Measurements from ENCODE around the gene NANOS1. TPM values are rescaled to one million over a fixed set of nuclear protein-coding genes. Genes with fewer than 3 reads are reported as not detected.
"Not testable (repeated sequence)": the region's sequence is repeated elsewhere in the genome, so short reads cannot be mapped to it uniquely, and the experiment has no call there.

Gene NANOS1
- polyA plus RNA-seq, 3 donors from 2014 or later = 0.12 to 0.24 TPM; not detected in 1

DNA sequence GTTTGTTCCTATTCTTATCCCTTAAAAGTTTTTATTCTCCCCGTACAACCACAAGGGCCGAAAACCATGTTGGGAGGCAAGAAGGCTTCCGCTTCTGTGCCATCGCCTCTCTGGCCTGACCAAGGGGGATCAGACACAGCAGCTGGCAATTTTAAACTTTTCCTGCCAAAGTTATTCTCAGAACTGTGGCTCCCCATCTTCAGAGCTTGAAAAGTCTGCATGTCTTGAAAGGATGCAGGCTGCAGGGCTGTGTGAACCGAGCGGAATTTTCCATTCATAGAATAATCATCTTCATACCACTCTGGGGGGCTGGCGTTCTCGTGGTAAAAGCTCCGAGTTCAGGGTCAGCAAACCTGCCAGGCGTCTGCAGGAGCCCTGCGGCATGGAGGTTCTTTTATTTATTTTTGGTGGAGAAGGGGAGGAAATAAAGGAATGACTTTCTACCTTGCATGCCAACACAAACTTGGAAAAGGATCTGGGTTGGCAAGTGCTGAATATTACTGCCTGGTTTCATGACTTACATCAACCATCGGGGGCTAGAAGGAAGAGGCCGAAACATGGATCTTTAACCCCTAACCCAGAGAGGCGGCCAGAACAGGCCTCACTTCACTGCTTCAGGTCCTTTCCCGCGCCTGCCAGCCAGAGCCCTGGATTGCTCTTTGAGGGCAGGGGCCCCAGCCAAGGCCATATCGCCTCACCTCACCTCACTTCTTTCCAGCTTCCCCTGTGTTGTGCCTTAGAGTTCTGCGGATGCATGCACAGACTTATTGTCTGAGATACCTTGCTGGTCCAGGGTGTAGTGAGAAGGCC is 3.0 kb upstream of the NANOS1 start:
- DNase-seq = no peak
- Mint-ChIP-seq H3K9me3 (no peaks in the 10 kb centered on the region), H3K27ac (peak overlapping the region in 1 of 6 donors; percentile 40), H3K27me3 (ENCODE audit: low read depth in 3 of 3) (peaks cover 0 to 5% (median 3%) of the 10 kb centered on the region in 3 donors), H3K4me3 (peak overlapping the region in 1 of 5 donors; percentile 11), H3K36me3 (no peaks in the 10 kb centered on the region), H3K4me1 (peaks cover 8 to 9% of the 10 kb centered on the region in 2 donors)

DNA sequence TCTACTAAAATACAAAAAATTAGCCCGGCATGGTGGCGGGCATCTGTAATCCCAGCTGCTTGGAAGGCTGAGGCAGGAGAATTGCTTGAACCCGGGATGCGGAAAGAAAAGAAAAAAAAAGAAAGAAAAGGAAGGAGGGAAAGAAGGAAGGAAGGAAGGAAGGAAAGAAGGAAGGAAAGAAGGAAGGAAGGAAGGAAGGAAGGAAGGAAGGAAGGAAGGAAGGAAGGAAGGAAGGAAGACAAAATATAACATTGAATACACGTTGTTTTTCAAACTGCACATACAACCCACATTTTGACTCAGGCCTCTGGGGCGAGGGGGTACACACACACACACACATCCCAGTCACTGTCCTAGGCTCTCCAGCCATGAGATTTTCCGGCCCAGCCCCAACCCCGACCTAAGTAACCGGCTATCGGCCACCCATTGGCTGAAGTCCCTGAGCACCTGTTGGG is 1.0 kb upstream of the NANOS1 start:
- not testable (repeated sequence) for H3K27me3 Mint-ChIP-seq (ENCODE audit: low read depth in 3 of 3); DNase-seq; H3K9me3 Mint-ChIP-seq; H3K36me3 Mint-ChIP-seq
- peaks cover 8 to 19% of the 10 kb centered on the region in 2 donors for H3K4me1 Mint-ChIP-seq
- H3K27ac Mint-ChIP-seq = peak overlapping the region in 1 of 6 donors; percentile 68
- peak overlapping the region; percentile 74 to 84 (median 78) for H3K4me3 Mint-ChIP-seq

DNA sequence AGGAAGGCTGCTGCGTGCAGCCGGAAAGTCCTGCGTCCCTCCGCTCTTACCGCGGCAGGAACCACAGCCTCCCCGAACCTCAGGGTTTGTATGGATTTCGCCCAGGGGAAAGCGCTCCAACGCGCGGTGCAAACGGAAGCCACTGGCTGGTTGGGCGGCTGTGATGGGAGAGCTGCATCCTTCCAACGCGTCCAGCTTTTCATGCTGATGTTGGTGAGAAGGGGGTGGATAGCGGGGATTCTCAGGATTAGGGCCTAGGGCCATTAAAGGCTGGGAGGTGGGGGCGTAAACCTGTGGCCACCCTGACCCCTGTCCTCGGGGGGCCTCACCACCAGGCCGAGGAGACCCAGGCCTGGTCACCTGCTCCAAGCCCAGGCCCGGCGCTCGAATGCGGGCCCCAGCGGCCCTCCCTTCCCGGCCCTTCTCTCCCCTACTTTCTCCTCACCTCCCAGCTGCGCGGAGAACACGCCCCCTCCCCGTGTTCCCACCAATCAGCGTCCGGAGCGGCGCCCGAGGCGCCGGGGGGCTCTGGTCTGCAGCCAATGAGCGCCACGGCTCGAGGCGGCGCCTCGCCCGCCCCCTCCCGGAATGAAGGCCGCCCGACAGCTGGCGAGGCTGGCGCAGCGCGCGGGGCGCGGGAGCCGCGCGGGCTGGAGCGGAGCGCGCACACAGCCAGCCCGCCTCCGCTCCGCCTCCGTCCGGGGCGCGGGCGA is 458 bp upstream of the NANOS1 start:
- peak overlapping the region; percentile 74 to 84 (median 78) for H3K4me3 Mint-ChIP-seq
- no peaks in the 10 kb centered on the region for H3K9me3 Mint-ChIP-seq
- peaks cover 8 to 19% of the 10 kb centered on the region in 2 donors for H3K4me1 Mint-ChIP-seq
- peak; percentile 82 to 85 (median 82) for DNase-seq
- H3K36me3 Mint-ChIP-seq = peaks cover 0 to 12% (median 7%) of the 10 kb centered on the region in 3 donors
- peak overlapping the region in 1 of 6 donors; percentile 32 for H3K27ac Mint-ChIP-seq
- peaks cover 0 to 5% (median 4%) of the 10 kb centered on the region in 3 donors for H3K27me3 Mint-ChIP-seq (ENCODE audit: low read depth in 3 of 3)

DNA sequence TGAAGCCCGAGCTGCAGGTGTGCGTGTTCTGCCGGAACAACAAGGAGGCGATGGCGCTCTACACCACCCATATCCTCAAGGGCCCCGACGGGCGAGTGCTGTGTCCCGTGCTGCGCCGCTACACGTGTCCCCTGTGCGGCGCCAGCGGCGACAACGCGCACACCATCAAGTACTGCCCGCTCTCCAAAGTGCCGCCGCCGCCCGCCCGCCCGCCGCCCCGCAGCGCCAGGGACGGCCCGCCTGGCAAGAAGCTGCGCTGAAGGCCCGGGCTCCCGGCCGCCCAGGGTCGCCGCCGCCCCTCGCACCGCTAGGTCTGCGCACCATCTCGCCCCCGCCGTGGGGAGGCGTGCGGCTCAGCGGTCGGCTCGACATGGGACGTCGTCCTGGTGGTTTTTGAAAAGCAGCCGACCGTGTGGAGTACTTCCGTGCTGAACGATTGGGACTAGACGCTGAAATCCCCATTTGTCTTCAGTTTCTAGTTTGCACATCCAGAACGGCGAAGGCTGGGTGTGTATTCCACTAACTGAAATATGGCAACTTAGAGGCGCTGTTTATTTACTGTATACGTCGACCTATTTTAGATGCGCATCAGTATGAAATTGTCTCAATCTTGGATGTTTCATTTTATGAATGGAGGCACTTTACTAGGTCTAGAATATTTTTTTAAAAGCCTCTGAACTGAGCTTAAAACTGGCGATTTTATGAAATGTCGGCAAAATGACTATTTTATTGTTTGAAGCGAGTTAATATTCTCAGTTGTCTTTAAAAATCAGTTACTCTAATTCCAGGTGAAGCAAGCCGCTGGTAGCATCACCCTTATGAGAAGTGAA is 1.1 kb downstream of the NANOS1 start:
- Mint-ChIP-seq H3K4me3 (peak overlapping the region; percentile 73 to 80 (median 76)), H3K27ac (peak overlapping the region in 1 of 6 donors; percentile 46), H3K27me3 (ENCODE audit: low read depth in 3 of 3) (peaks cover 0 to 5% (median 4%) of the 10 kb centered on the region in 3 donors), H3K4me1 (peaks cover 8 to 19% of the 10 kb centered on the region in 2 donors), H3K9me3 (no peaks in the 10 kb centered on the region), H3K36me3 (peaks cover 0 to 16% (median 15%) of the 10 kb centered on the region in 3 donors)
- peak; percentile 19 to 40 (median 28) for DNase-seq

DNA sequence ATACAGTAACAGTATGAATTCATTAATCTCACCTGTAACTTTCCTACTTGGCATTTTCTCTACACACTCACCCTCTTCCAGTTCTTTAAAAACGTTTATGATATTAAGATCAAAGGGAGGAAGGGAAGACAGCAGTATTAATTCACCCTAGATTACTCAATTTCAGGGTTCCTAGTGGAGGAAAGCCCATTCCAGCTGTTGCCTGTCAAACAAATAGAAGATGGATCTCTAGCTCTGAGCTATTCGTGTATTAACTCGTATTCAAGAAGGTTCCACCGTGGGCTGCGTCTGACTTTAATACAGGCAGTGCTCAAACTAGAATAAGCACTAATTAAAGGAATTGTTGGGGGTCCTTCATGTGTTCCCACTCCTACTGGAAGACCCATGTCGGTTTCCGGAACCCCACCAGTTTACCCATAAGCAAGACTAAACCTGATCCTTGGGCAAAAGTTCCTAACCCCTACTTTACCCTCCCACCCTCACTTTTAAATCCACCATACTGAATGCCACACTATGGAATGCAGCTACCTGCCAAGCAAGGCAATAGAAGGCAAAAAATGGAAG is 2.1 kb downstream of the NANOS1 start:
- H3K9me3 Mint-ChIP-seq = no peaks in the 10 kb centered on the region
- H3K4me3 Mint-ChIP-seq = peak overlapping the region; percentile 41 to 76 (median 43)
- H3K27ac Mint-ChIP-seq = no peak overlapping the region
- H3K4me1 Mint-ChIP-seq = peaks cover 8 to 19% of the 10 kb centered on the region in 2 donors
- H3K27me3 Mint-ChIP-seq (ENCODE audit: low read depth in 3 of 3) = peaks cover 0 to 5% (median 4%) of the 10 kb centered on the region in 3 donors
- DNase-seq = no peak
- H3K36me3 Mint-ChIP-seq = peaks cover 0 to 22% (median 21%) of the 10 kb centered on the region in 3 donors

DNA sequence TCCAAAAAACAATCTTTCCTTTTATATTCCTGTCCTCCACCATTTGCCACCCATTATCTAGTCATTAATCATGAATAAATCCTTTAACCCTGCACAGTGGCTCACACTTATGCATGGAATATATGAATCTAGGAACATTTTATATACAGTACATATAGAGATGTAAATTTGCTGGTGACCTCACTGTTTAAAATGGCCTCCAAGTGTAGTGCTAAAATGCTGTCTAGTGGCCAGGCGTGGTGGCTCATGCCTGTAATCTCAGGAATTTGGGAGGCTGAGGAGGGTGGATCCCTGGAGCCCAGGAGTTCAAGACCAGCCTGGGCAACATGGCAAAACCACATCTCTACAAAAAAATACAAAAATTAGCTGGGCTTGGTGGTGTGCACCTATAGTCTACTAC is 9.6 kb downstream of the NANOS1 start:
- peaks cover 8 to 15% of the 10 kb centered on the region in 2 donors for H3K4me1 Mint-ChIP-seq
- no peaks in the 10 kb centered on the region for H3K9me3 Mint-ChIP-seq
- H3K36me3 Mint-ChIP-seq = peaks cover 33 to 58% (median 48%) of the 10 kb centered on the region in 3 donors
- H3K27ac Mint-ChIP-seq = peak overlapping the region in 2 of 6 donors; percentile 7 to 30
- no peak for DNase-seq
- no peak overlapping the region for H3K4me3 Mint-ChIP-seq
- peaks cover 0 to 10% (median 5%) of the 10 kb centered on the region in 3 donors for H3K27me3 Mint-ChIP-seq (ENCODE audit: low read depth in 3 of 3)

DNA sequence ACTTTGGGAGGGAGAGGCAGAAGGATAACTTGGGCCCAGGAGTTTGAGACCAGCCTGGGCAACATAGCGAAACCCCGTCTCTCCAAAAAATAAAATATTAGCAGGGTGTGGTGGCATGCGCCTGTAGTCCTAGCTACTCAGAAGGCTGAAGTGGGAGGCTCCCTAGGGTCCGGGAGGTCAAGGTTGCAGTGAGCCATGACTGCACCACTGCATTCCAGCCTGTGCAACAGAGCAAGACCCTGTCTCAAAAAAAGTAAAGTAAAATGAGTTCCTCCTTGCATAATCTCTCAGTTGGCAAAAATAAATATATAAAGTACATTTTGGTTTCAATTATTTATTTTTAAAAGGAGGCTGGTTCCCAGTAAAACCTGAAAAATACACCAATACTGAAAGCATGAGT is 11.8 kb downstream of the NANOS1 start:
- Mint-ChIP-seq H3K9me3 (no peaks in the 10 kb centered on the region), H3K36me3 (peaks cover 39 to 62% (median 49%) of the 10 kb centered on the region in 3 donors), H3K27me3 (ENCODE audit: low read depth in 3 of 3) (peaks cover 0 to 10% (median 5%) of the 10 kb centered on the region in 3 donors), H3K27ac (no peak overlapping the region), H3K4me1 (peaks cover 18 to 27% of the 10 kb centered on the region in 2 donors), H3K4me3 (no peak overlapping the region)
- no peak for DNase-seq

DNA sequence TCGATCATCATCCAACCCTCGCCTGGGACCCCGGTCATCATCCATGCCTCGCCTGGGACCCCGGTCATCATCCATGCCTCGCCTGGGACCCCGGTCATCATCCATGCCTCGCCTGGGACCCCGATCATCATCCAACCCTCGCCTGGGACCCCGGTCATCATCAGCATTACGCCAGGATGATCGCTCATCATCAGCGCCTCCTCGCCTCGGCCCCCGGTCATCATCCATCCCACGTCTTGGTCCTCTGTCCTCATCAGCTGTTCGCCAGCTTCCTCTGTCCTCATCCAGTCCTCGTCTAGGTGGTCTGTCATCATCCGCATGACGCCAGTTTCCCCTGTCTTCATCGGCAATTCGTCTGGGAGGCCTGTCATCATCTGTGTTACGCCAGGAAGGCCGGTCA is 12.7 kb downstream of the NANOS1 start:
- H3K4me3 Mint-ChIP-seq = no peak overlapping the region
- no peak for DNase-seq
- H3K9me3 Mint-ChIP-seq = no peaks in the 10 kb centered on the region

DNA sequence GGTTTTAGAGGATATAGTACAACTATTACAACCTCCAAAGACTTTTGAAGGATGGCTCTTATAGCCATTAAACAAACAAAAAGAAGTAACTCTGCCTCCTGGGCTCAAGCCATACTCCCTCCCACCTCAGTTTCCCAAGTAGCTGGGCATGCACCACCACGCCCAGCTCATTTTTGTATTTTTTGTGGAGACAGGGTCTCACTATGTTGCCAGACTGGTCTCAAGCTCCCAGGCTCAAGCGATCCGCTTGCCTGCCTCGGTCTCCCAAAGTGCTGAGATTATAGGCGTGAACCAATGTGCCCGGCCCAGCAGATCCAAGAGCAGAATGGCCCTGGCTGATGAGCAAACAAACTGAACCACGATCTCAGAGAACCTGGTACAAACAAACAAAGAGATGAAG is 16.0 kb downstream of the NANOS1 start:
- H3K36me3 Mint-ChIP-seq = peaks cover 36 to 62% (median 47%) of the 10 kb centered on the region in 3 donors

More for the DNA sequence above, 12.7 kb downstream of the NANOS1 start:
- peak overlapping the region in 1 of 6 donors; percentile 14 for H3K27ac Mint-ChIP-seq
- H3K36me3 Mint-ChIP-seq = peaks cover 37 to 57% (median 46%) of the 10 kb centered on the region in 3 donors
- peaks cover 0 to 12% (median 5%) of the 10 kb centered on the region in 3 donors for H3K27me3 Mint-ChIP-seq (ENCODE audit: low read depth in 3 of 3)
- H3K4me1 Mint-ChIP-seq = peaks cover 19 to 33% of the 10 kb centered on the region in 2 donors

DNA sequence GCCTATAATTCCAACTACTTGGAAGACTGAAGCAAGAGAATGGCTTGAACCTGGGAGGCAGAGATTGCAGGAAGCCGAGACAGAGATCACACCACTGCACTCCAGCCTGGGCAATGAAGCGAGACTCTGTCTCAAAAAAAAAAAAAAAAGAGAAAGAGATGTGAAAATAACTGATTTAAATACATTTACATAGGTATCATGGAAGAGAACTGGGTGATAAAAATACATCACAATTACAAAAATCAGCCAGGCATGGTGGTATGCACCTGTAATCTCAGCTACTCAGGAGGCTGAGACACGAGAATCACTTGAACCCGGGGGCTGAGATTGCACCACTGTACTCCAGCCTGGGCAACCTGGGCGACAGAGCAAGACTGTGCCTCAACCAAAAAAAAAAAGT is 19.8 kb downstream of the NANOS1 start:
- H3K4me1 Mint-ChIP-seq = peaks cover 20 to 49% of the 10 kb centered on the region in 2 donors
- no peak overlapping the region for H3K4me3 Mint-ChIP-seq
- no peak overlapping the region for H3K27ac Mint-ChIP-seq
- H3K27me3 Mint-ChIP-seq (ENCODE audit: low read depth in 3 of 3) = peaks cover 0 to 2% (median 2%) of the 10 kb centered on the region in 3 donors
- no peaks in the 10 kb centered on the region for H3K9me3 Mint-ChIP-seq
- H3K36me3 Mint-ChIP-seq = peaks cover 25 to 60% (median 44%) of the 10 kb centered on the region in 3 donors
- DNase-seq = no peak

More for the DNA sequence above, 16.0 kb downstream of the NANOS1 start:
- Mint-ChIP-seq H3K27me3 (ENCODE audit: low read depth in 3 of 3) (peaks cover 0 to 9% (median 7%) of the 10 kb centered on the region in 3 donors), H3K4me3 (no peak overlapping the region), H3K4me1 (peaks cover 20 to 34% of the 10 kb centered on the region in 2 donors), H3K27ac (peak overlapping the region in 1 of 6 donors; percentile 34), H3K9me3 (no peaks in the 10 kb centered on the region)
- DNase-seq = no peak

DNA sequence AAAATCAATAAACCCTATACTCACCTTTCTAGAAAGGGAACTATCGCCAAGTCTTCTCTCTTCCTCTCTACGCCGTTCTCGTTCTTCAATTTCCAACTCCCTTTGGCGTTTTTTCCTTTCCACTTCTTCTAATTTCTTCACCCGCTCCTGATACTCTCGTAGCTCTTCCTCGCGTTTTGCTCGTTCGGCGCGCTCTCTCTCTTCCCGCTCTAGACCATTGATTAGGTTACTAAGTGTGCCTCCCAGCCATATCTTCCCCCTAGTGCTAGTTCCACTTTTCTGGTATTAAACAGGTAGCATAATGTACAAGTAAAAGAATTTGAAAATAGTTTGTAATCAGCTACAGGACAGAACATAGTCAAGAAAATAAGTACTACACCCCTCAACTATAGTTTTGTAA is 20.3 kb downstream of the NANOS1 start:
- Mint-ChIP-seq H3K27ac (peak overlapping the region in 1 of 6 donors; percentile 84), H3K4me1 (peaks cover 20 to 49% of the 10 kb centered on the region in 2 donors), H3K27me3 (ENCODE audit: low read depth in 3 of 3) (peaks cover 0 to 2% (median 2%) of the 10 kb centered on the region in 3 donors), H3K4me3 (no peak overlapping the region), H3K36me3 (peaks cover 25 to 62% (median 44%) of the 10 kb centered on the region in 3 donors), H3K9me3 (no peaks in the 10 kb centered on the region)
- no peak for DNase-seq

DNA sequence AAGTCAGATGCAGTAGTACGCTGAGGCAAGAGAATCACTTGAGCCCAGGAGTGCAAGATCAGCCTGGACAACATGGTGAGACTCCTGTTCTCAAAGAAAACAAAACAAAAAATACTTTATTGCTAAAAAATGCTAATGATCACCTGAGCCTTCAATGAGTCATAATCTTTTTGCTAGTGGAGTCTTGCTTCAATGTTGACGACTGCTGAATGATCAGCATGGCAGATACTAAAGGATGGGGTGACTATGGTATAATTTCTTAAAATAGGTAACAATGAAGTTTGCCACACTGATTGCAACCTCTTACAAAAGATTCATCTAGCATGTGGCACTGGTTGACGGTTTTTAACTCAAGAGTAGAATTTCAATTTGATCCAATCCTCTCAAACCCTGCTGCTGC is 22.3 kb downstream of the NANOS1 start:
- Mint-ChIP-seq H3K27ac (peak overlapping the region in 1 of 6 donors; percentile 40), H3K4me3 (no peak overlapping the region), H3K36me3 (peaks cover 28 to 53% (median 40%) of the 10 kb centered on the region in 3 donors), H3K27me3 (ENCODE audit: low read depth in 3 of 3) (peaks cover 0 to 5% (median 2%) of the 10 kb centered on the region in 3 donors), H3K4me1 (peaks cover 9 to 34% of the 10 kb centered on the region in 2 donors), H3K9me3 (no peaks in the 10 kb centered on the region)
- no peak for DNase-seq
